GM19452 (cell line): ENCODE data around the gene OPHN1.
"Not testable (repeated sequence)": the region's sequence is repeated elsewhere in the genome, so short reads cannot be mapped to it uniquely, and the experiment has no call there.

Experiments
- ATAC-seq: cut with Tn5 transposase; IDR thresholded peaks from one replicate; pipeline ENCODE4 v1.9.1; 2021; ENCODE audit not compliant: unreplicated experiment

The OPHN1 gene

DNA sequence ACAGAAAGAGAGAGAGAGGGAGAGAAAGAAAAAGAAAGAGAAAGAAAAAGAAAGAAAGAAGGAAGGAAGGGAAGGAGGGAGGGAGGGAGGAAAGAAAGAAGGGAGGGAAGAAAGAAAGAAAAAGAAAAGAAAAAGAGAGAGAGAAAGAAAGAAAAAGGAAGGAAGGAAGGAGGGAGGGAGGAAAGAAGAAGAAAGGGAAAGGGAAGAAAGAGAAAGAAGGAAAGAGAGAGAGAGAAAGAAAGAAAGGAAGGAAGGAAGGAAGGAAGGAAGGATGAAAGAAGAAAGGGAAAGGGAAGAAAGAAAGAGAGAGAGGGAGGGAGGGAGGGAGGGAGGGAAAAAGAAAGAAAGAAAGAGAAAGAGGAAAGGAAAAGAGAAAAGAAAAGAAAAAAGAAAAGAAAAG, 10.8 kb downstream of the OPHN1 start:
- no peak for ATAC-seq

DNA sequence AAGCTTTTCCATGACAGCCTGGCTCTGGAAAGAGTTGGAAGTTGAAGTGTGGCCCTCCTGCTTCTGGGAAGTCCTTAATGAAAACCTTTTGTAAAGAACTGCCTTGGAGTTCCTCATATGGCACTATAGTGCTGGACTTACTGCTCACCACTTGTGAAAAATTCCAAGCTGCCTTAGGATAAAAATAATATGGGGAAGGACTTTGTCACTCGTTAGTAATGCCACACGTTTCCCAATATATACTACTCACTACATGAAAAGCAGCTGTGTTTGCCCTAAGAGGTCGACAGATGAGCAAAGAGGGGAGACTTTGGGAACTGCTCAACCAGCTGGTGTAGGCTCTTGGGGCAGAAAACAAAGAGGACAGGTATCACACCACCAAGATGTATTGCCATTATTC, 11.7 kb downstream of the OPHN1 start:
- ATAC-seq, result no peak

DNA sequence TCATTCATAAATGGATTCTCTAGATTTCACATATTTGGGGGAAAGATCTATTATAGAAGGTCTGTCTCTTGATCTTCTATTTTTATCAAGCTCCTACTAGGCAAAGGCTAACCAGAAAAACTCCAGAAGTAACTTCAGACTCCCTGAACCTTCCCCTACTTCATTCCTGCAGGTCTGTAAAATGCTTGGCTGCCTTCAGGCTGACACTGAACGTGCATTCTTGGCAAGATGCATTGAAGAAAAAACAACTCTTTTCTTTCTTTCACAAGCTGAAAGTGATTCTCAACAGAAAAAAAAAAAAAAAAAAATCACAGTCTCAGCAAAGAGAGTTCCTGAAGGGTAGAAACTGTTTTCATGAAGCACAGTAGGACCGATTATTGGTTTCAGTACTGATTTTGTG, 12.7 kb downstream of the OPHN1 start:
- ATAC-seq, result no peak

DNA sequence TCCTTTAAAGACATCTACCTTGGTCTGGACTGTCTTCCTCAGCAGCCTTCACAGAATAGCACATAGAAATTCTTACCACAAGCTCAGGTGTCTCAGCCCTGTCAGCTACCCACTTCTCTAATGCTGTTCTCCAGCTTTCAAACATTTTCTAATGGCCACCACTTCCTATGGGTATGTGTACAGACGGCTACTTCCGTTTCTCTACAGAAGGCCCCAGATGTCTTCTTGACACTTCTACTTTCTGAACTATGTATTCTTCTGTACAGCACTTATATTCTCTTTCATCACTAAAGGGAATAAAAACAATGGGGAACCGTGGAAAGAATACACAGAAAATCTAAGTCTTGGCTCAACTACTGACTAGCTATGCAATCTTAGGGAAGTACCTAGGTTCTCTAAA, 13.3 kb downstream of the OPHN1 start:
- peak; percentile 71 for ATAC-seq

DNA sequence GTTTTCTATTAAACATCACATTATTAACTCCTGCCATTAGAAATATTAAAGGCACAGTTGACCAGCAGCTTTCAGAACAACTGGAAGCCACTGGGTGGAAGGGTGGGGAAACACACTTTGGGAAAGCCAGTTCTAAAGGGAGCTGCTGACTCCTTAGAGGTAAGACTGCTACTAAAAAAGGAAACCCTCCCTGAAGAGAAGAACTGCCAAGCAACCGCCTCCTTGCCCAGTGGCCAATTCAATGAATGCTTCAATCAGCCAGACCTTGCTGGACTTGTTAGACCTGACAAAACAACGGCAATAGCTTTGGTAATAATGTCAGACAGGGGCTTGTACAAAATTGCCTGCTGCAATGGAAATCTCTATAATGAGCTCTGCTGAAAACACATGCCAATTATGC, 15.6 kb downstream of the OPHN1 start:
- ATAC-seq, result no peak

DNA sequence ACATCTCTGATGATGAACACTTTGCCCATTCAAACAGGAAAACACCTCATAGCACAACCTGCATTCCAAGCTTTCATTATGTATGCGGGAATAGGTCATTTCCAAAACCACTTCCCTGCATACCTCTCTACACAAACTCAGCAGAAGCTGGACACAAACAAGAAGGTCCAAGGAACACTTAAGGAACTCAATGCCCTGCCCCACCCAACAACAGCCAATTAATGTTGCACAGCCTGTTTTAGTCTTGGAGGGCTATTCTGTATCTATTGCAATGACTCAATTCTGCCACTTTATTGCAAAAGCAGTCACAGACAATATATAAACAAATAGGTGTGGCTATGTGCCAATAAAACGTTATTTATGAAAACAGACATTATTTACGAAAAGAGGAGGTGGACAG, 16.7 kb downstream of the OPHN1 start:
- ATAC-seq, result no peak

DNA sequence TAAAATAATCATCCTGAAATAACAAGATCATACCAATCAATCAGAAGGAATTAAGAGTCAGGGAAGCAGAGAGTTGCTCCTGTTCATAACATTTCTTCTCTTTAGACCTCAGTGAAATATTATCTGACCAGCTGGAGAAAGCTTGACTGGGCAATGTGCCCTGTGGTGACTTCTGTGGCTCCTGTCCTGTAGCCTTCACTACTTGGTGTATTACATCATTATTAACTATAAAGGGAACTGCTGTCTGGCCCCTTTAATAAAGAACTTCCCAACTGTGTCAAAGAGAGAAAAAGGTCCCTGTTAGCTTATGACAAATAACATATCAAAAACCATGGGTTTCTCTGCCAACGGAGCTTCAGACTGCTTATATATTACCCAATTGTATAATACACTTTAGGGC, 18.0 kb downstream of the OPHN1 start:
- ATAC-seq, result no peak

DNA sequence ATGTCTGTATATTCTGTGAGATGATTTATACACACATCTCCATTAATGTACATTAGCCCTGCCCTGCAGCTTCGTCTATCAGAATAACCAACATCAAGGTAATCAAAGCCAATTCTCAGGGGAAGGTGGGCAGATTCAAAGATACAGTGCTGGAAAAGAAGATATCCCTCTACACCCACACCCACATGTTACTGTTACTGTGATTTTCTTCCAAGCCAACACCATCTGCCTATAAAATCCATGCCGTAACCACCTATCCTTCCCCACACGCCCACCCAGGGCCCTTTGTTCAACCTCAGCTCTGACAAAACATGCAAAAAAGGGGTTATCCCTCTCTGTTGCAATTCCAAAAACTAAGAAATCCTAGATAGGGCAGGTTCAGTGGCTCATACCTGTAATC, 20.0 kb downstream of the OPHN1 start:
- no peak for ATAC-seq

DNA sequence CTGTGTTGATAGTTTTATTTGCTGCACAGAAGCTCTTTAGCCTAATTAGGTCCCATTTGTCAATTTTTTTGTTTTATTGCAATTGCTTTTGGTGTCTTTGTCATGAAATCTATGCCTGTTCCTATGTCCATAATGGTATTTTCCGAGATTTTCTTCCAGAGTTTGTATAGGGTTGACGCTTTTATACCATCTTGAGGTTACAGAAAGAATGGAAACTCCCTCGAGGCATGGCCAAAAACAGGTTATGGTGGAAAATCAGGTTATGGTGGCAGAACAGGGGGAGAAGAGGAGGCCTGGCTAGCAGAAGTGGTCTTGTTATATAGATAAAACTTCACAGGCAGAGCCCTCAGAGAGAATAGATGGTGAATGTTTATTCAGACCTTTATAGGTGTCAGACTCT, 21.6 kb downstream of the OPHN1 start:
- ATAC-seq, result no peak

DNA sequence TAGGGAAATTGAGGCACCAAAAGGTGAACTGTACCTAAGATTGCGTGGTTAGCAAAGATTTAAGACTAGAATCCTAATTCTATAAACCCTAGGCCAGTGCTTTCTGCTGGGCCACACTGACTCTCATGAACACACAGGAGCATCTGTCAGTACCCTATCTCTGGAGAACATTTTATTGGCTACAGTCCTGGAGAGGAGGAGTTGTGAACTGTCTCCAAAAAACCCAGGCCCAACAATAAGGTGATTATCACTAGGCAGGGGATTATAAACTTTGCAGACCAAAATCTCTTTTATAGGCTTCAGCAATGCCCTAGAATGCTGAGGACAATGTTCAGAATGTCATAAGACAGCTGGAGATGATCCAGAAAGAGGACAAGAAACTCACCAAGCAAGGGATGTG, 24.1 kb downstream of the OPHN1 start:
- ATAC-seq, result no peak

DNA sequence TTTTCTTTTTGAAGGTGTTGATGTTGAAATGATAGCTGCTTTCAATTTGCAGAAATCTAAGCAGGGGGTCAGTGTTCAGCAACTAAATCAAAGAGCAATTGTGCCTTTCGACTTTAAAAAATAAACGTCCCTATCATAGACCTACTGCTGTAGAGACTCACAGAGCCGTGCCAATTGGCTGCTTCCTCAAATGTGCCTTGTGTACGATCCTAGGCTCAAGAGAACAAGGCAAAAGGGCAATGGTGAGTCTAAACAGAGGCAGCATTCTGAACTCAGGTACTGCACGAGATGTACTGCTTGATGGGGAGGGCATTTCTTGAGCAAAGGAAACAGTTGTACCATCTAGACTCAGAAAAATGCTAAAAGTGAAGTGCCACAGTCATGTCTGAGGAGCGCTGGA, 29.8 kb downstream of the OPHN1 start:
- no peak for ATAC-seq

DNA sequence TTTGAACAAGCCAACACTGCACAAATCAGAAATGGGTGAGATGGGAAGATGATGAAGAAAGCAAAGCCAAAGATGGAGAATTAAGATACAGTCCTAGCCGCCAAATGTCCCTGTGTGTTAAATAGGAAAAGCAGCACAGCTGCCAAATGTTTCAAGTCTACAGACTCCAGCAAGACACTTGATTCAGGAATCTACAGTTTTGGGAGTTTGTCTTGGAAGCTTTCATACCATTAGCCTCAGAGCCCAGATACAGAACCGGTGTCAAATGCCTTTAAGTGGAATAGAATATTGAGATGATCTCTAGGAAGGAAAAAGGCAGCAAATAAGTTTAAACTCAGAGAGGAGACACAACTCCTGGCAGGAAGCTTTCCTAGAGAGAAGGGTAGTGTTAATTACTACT, 30.3 kb downstream of the OPHN1 start:
- no peak for ATAC-seq

DNA sequence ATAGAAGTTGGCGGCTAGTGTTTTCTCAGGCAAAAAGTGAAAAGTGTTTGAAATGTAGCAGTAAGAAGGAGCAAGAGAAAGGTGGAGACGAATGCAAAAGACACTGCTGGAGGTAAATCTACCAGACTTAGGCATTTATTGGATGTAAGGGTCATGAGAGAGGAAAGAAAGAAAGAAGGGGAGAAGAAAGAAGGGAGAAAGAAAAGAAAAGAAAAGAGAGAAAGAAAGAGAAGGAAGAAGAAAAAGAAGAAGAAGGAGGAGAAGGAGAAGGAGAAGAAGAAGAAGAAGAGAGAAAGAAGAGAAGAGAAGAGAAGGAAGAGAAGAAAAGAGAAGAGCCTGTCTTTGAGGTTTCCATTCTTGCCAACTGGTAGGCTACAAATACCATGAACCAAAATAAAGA, 31.2 kb downstream of the OPHN1 start:
- no peak for ATAC-seq

DNA sequence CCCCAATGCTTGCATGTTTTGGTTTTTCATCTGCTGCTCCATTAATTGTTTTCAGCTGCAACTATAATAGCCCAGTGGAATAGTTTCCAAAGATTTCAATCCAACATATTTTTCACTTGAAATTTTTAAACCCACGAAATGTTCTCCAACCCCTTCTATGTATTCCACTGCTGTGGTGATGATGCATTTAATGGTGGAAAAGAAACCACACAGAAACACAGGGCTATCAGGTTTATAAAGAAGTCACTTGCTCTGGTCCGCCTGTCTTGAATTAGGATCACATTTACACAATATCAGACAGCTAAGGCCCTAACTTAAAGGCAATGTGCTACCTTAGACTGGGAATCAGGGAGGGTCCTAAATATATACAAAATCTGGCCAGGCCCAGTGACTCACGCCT, 35.0 kb downstream of the OPHN1 start:
- no peak for ATAC-seq

DNA sequence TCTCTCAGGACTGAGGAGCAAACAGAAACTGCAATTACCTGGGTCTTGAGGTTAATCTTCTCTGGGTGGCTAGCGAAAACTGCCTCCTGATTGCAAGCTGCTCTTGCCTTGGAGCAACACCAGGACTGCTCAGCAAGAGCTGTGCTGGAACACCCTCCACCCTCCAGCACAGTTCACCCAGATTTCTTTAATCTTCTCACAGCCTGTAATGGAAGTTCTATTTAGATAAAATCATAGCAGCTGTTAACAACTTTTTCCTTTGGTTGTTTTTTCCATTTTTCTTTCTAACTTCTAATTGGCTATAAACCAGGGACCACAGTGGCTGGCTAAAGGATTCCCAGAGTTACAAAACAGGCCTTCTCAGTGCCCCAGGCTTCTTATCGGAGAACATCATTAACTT, 36.3 kb downstream of the OPHN1 start:
- ATAC-seq, result no peak

DNA sequence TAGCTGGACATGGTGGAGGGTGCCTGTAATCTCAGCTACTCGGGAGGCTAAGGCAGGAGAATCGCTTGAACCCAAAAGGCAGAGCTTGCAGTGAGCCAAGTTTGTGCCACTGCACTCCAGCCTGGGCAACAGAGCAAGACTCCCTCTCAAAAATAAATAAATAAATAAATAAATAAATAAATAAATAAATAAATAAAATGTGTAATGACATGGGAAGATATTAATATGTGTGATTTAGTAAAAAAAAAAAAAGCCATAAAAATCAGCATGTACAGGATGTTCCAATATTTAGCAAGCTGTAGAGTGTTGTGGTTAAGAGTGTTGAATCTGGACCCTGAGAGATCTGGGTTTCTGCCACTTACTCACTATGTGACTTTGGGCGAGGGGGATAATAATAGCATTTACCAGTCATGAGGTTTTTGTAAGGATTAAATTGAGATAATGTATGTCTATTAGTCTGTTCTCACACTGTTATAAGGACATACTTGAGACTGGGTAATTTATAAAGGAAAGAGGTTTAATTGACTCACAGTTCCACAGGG, 43.8 kb downstream of the OPHN1 start:
- not testable (repeated sequence) for ATAC-seq

DNA sequence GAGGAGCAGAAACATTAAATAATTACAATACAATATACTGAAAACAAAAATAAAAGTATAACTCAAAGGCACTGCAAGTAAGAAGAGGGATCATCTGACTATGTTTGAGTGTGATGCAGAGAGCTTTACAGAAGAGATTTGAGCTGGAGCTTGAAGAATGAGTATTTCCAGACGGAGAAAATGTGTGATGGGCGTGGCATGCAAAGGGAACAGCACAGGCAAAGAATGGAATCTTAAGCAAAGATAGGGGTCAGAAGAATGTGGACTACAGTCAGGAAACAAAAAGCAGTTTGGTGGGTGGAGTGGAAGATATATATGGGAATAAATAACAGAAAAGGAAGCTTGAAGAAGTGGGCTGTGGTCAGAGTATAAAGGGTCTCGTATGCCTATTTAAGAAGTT, 45.5 kb downstream of the OPHN1 start:
- ATAC-seq, result no peak

DNA sequence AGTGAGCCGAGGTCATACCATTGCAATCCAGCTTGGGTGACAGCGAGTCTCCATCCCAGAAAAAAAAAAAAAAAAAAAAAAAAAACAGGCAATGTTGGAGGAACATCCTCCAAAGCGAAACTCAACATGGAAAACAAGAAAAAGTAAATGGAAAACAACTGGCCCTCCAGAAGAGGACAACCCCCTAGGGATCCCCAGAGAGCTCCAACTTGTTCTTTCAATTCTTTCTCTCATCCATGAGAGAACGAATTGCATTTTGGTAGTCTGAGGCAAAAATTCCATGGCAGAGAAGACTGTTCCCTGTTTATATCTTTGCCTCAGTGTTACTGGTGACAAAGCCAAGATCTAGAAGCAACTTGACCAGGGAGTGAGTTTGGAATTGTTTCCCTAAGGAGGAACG, 49.8 kb downstream of the OPHN1 start:
- no peak for ATAC-seq

DNA sequence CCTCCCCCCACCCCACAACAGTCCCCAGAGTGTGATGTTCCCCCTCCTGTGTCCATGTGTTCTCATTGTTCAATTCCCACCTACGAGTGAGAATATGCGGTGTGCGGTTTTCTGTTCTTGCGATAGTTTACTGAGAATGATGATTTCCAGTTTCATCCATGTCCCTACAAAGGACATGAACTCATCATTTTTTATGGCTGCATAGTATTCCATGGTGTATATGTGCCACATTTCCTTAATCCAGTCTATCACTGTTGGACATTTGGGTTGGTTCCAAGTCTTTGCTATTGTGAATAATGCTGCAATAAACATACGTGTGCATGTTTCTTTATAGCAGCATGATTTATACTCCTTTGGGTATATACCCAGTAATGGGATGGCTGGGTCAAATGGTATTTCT, 55.7 kb downstream of the OPHN1 start:
- not testable (repeated sequence) for ATAC-seq

DNA sequence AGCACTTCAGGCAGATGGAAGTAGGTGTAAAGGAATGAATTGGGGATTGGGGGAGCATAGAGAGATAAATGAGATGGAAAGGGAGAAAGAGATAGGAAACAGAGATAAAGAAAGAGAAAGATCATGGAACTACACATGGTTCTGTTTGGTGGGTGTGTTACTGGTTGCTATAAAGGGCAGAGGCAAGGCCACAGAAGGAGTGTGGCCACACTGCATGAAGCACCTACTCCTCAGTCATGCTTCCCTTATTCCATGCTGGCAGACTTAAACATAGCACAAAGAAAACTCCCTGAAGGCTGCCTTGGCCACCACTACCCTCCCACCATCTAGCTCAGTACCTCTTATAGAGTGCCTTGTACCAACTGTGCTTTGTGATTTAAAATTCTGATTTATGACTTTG, 56.9 kb downstream of the OPHN1 start:
- no peak for ATAC-seq

DNA sequence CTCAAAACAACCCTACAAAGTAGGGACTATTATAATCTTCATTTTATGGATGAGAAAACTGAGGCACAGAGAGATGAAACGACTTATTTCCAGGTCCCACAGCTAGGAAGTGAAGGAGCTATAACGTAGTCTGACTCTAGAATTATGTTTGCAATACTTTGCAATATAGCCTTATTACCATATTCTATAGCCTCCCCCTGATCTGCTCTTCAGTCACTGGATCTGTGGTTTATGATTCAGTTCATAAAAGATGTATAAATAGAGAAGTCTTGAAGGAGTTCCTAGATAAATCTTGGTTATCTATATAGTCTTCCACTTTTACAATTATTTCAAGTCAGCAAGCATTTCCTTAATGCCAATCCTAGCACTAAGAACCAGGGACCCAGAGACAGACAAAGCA, 57.5 kb downstream of the OPHN1 start:
- ATAC-seq, result no peak

DNA sequence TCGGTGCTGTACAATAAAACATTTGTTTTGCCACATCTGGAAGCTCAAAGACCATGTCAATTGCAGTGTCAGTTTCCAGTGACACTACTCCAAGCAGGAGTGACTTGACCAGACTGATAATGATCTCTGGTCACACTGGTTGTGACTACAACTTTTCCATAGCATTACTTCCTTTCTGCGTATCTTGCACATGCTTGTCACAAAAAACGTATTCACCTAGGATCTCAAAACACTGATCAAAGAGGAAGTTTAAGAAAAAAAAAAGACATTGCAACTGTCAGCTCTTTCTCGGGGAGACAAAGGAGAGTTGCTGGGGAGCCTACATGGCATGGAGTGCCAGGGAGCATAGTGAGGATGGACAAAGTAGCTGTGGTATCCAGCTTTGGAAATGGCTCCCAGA, 60.6 kb downstream of the OPHN1 start:
- no peak for ATAC-seq

DNA sequence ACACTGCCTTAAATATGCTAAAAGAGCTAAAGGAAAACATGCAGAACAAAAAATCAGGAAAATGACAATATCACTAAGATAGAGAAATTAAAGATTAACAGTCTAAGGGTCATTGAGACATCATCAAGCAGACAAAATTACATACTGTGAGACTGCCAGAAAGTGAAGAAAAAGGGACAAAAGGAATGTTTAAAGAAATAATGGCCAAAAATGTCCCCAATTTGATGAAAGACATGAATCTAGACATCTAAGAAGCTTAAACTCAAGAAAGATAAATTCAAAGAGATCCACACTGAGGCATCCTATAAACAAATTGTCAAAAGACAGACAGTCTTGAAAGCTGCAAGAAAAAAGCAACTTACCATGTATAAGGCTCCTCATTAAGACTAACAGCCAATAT, 63.7 kb downstream of the OPHN1 start:
- no peak for ATAC-seq

DNA sequence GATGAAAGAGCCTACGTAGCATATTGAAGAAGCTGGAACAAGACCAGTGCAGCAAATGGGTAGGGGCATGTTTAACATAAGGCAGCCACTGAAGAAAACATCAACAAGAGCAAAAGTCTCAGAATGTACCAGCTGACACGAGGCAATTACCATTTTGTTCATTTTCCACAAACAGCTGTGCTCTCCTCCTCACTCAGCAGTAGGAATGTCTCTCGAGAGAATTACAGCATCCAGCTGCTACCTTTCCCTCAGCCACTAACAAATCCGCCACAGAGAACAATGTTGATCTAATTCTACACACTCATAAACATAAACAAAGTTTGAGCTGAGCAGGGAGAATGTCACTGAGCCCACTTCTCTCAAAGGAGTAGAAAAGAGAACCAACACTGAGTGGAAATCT, 68.0 kb downstream of the OPHN1 start:
- ATAC-seq, result no peak
